AG04450 (cell line): Measurements from ENCODE around the gene DPP3. TPM values are rescaled to one million over a fixed set of nuclear protein-coding genes. Genes with fewer than 3 reads are reported as not detected.
A peak's percentile ranks its signal among the peaks of the same experiment; 100 is the strongest.

ENCODE experiments used
- CTCF ChIA-PET: fragments of 300-600, 350-600 bp; formaldehyde crosslinking; extraction: SDS; loops from one replicate; lab custom pipeline; 2022; ENCODE audit warnings: antibody characterized with exemption, inconsistent platforms; lab: Charles Lee
- POLR2A ChIA-PET: fragments of 350-600 bp; formaldehyde crosslinking; extraction: SDS; loops from one replicate; lab custom pipeline; 2021; ENCODE audit warnings: antibody characterized with exemption, inconsistent platforms; lab: Yijun Ruan, JAX
- DNase-seq: peaks from one replicate; pipeline ENCODE4 v3.0.0-alpha.2; 2011; ENCODE audit warnings: low read depth, low spot score
- H3K27ac ChIP-seq: one replicate; pipeline ENCODE4 v1.5.1; 2012; ENCODE audit warnings: low read depth, low read length, control low read depth
- H3K27me3 ChIP-seq: one replicate; pipeline ENCODE4 v1.6.0; 2012; ENCODE audit warnings: low read length; ENCODE audit not compliant: control insufficient read depth, insufficient read depth
- H3K4me3 ChIP-seq: 2 replicates; pipeline ENCODE4 v1.5.1; 2011; ENCODE audit warnings: mild to moderate bottlenecking, low read depth, low read length, control low read depth
- H3K9me3 ChIP-seq: 2 replicates; pipeline ENCODE4 v1.5.1; 2012; ENCODE audit warnings: low read length; ENCODE audit not compliant: control insufficient read depth, insufficient read depth
- CTCF ChIP-seq: IDR thresholded peaks from 2 replicates; pipeline ENCODE4 v1.5.1; 2011; ENCODE audit warnings: low read depth, low read length, control low read depth, inconsistent platforms
- polyA plus RNA-seq: library from polyadenylated mRNA; depleted of rRNA; stranded (reverse); fragments of >200 nt; gene quantifications from 2 replicates; pipeline ENCODE4 v1.2.3, GENCODE V29; 2011

DPP3 gene
- polyA plus RNA-seq, 1 experiment: 54.6 TPM

GRCh38 chr11:66467756-66468155, 12.5 kb upstream of the DPP3 start:
- H3K27me3 ChIP-seq: no peaks in the 10 kb centered on the region
- TF ChIP-seq CTCF: no peak
- POLR2A ChIA-PET: interaction anchor here (2.0 kb wide), 1 partner anchor 12 kb away, joined by 32 read pairs; the partner anchor contains the start of gene DPP3
- H3K4me3 ChIP-seq: peak overlapping the region; percentile 69
- CTCF ChIA-PET: interaction anchor here (1.0 kb wide), 1 partner anchor 29 kb away, joined by 4 read pairs; the partner anchor contains the start of gene MRPL11
- no peak overlapping the region for H3K27ac ChIP-seq
- DNase-seq: no peak
- H3K9me3 ChIP-seq: no peaks in the 10 kb centered on the region; the same call in 1 of the 2 replicates

- no peak for TF ChIP-seq CTCF
- Histone ChIP-seq H3K27me3 (no peaks in the 10 kb centered on the region), H3K9me3 (no peaks in the 10 kb centered on the region; the same call in 1 of the 2 replicates), H3K27ac (no peak overlapping the region), H3K4me3 (no peak overlapping the region)
- no peak for DNase-seq
- POLR2A ChIA-PET: interaction anchor here (0.8 kb wide), 1 partner anchor 11 kb away, joined by 5 read pairs; the partner anchor contains the start of gene DPP3
- CTCF ChIA-PET: interaction anchor here (0.6 to 1.5 kb wide), 3 partner anchors 10 to 82 kb away, joined by 3 to 6 read pairs (median 6); no protein-coding TSS in a partner anchor
These were observed 11.5 kb upstream of the DPP3 start for GRCh38 chr11:66468691-66469090.

- no peaks in the 10 kb centered on the region; the same call in 1 of the 2 replicates for H3K9me3 ChIP-seq
- no peak overlapping the region for H3K4me3 ChIP-seq
- H3K27me3 ChIP-seq: no peaks in the 10 kb centered on the region
- ChIA-PET CTCF (interaction anchor here (1.1 to 1.5 kb wide), 3 partner anchors 10 to 209 kb away, joined by 3 to 6 read pairs (median 6); no protein-coding TSS in a partner anchor), POLR2A (interaction anchor here (0.8 kb wide), 1 partner anchor 11 kb away, joined by 5 read pairs; the partner anchor contains the start of gene DPP3)
- TF ChIP-seq CTCF: no peak
- DNase-seq: no peak
- H3K27ac ChIP-seq: no peak overlapping the region
These were observed 10.8 kb upstream of the DPP3 start for GRCh38 chr11:66469441-66469840.

- Histone ChIP-seq H3K4me3 (no peak overlapping the region), H3K27ac (no peak overlapping the region), H3K27me3 (no peaks in the 10 kb centered on the region), H3K9me3 (no peaks in the 10 kb centered on the region; the same call in 1 of the 2 replicates)
- ChIA-PET POLR2A (no interaction called here), CTCF (interaction anchor here (1.1 to 1.5 kb wide), 2 partner anchors 84 to 208 kb away, joined by 3 to 6 read pairs; no protein-coding TSS in a partner anchor)
- DNase-seq: no peak
- no peak for TF ChIP-seq CTCF
These were observed 10.2 kb upstream of the DPP3 start for GRCh38 chr11:66470015-66470414.

- H3K27ac ChIP-seq: no peak overlapping the region
- no peak overlapping the region for H3K4me3 ChIP-seq
- POLR2A ChIA-PET: interaction anchor here (0.6 kb wide), 1 partner anchor 97 kb away, joined by 3 read pairs; the partner anchor contains the start of gene CTSF
- CTCF ChIA-PET: interaction anchor here (1.0 kb wide), 1 partner anchor 42 kb away, joined by 3 read pairs; no protein-coding TSS in a partner anchor
- no peaks in the 10 kb centered on the region for H3K27me3 ChIP-seq
- no peak for DNase-seq
- no peaks in the 10 kb centered on the region; the same call in 1 of the 2 replicates for H3K9me3 ChIP-seq
- TF ChIP-seq CTCF: no peak
These were observed 9.1 kb upstream of the DPP3 start for GRCh38 chr11:66471142-66471541.
